K562 (cell line): ENCODE data around the gene ZNF750. TPM values are rescaled to one million over a fixed set of nuclear protein-coding genes. Genes with fewer than 3 reads are reported as not detected.

ENCODE experiments used
- ATAC-seq: fragments of 200-7000 bp; cut with Tn5 transposase; 3 replicates; pipeline ENCODE4 v1.9.1; 2020; ENCODE audit warnings: moderate library complexity
- BruUV-seq: library from RNA; stranded (reverse); fragments of 400-500 nt; replicated peaks from 2 replicates; lab custom pipeline; 2021; lab: Mats Ljungman, UMichigan
- CTCF ChIA-PET: fragments of 300-600 bp; formaldehyde crosslinking; extraction: SDS; loops from one replicate; lab custom pipeline; 2021; ENCODE audit warnings: low intra/inter-chr PET ratio; lab: Yijun Ruan, JAX
- POLR2A ChIA-PET: fragments of 300-600, 350-650 bp; sonication (Branson Sonifier 250); formaldehyde crosslinking; extraction: SDS; loops from one replicate; lab custom pipeline; 2021; ENCODE audit warnings: antibody characterized with exemption, inconsistent platforms; lab: Yijun Ruan, JAX
- DNase-seq, 4 experiments: peaks; one replicate each; pipeline versions ENCODE4 v3.0.0 to v3.0.0-alpha.2; 2011 to 2018; ENCODE audit warnings: low spot score in 3 of 4, mixed read lengths in 3 of 4; ENCODE audit errors: extremely low read depth in 1 of 4
- FAIRE-seq: peaks from 2 replicates; lab custom pipeline; 2011; peaks lifted over from hg19 to GRCh38; lab: Jason Lieb, UNC
- H2AFZ ChIP-seq: 2 replicates; pipeline ENCODE4 v1.6.0; 2011; ENCODE audit warnings: low read depth, low read length, control low read depth, inconsistent platforms
- H3K27ac ChIP-seq: fragments of 200-600 bp; 3 replicates; pipeline ENCODE4 v1.8.0; 2011; ENCODE audit warnings: low read depth, mild to moderate bottlenecking, control low read depth, inconsistent platforms, low read length, moderate library complexity, mixed read lengths; ENCODE audit errors: extremely low read depth
- H3K27me3 ChIP-seq, 2 experiments: fragments of 300-600 bp in 1 of 2; 2 replicates in 1 of 2; 3 replicates in 1 of 2; pipeline versions ENCODE4 v1.6.0 to v1.8.0; 2011; ENCODE audit warnings: inconsistent platforms in 2 of 2, low read length in 2 of 2, mild to moderate bottlenecking in 1 of 2, mixed read lengths in 1 of 2, moderate library complexity in 1 of 2; ENCODE audit not compliant: control insufficient read depth in 2 of 2, insufficient read depth in 2 of 2
- H3K36me3 ChIP-seq: fragments of 300-600 bp; 3 replicates; pipeline ENCODE4 v1.8.0; 2011; ENCODE audit warnings: mild to moderate bottlenecking, low read length, inconsistent platforms; ENCODE audit not compliant: control insufficient read depth, insufficient read depth
- H3K4me1 ChIP-seq, 2 experiments: fragments of 200-600 bp in 1 of 2; replicated peaks in 1 of 2; 2 replicates in 1 of 2; 3 replicates in 1 of 2; pipeline versions ENCODE4 v1.5.1 to v1.8.0; 2011; ENCODE audit warnings: inconsistent platforms in 2 of 2, low read length in 2 of 2, mild to moderate bottlenecking in 1 of 2, mixed read lengths in 1 of 2, moderate library complexity in 1 of 2; ENCODE audit not compliant: control insufficient read depth in 2 of 2, insufficient read depth in 2 of 2
- H3K4me2 ChIP-seq: 2 replicates; pipeline ENCODE4 v1.6.1; 2011; ENCODE audit warnings: low read length, control low read depth, inconsistent platforms, mixed read lengths; ENCODE audit not compliant: insufficient read depth
- H3K4me3 ChIP-seq: fragments of 200-600 bp; sonication (generic), shearing (Covaris generic); 2 replicates; pipeline ENCODE4 v1.5.1; 2016; ENCODE audit warnings: control low read depth, inconsistent platforms
- H3K79me2 ChIP-seq: fragments of 200-600 bp; 3 replicates; pipeline ENCODE4 v1.8.0; 2011; ENCODE audit warnings: low read length, inconsistent platforms; ENCODE audit not compliant: control insufficient read depth, insufficient read depth
- H3K9ac ChIP-seq, 2 experiments: 2 replicates each; pipeline versions ENCODE4 v1.6.0 to v1.6.1; 2011; ENCODE audit warnings: low read depth in 2 of 2, low read length in 2 of 2, control low read depth in 1 of 2, inconsistent platforms in 1 of 2, mild to moderate bottlenecking in 1 of 2, mixed read lengths in 1 of 2; ENCODE audit not compliant: insufficient read depth in 1 of 2
- H3K9me1 ChIP-seq: one replicate; pipeline ENCODE4 v1.6.0; 2011; ENCODE audit warnings: inconsistent platforms, mild to moderate bottlenecking, low read length, moderate library complexity; ENCODE audit not compliant: control insufficient read depth, insufficient read depth
- H3K9me3 ChIP-seq: replicated peaks from 2 replicates; pipeline ENCODE4 v1.5.1; 2011; ENCODE audit warnings: low read depth, low read length, inconsistent platforms; ENCODE audit not compliant: control insufficient read depth, insufficient read depth
- H4K20me1 ChIP-seq: replicated peaks from 2 replicates; pipeline ENCODE4 v1.6.1; 2011; ENCODE audit warnings: low read length, inconsistent platforms, mixed read lengths; ENCODE audit not compliant: control insufficient read depth, insufficient read depth
- ASH1L ChIP-seq: fragments of 450-650 bp; IDR thresholded peaks from 2 replicates; pipeline ENCODE4 v1.6.1; 2018; ENCODE audit warnings: borderline replicate concordance, mild to moderate bottlenecking, low read depth; ENCODE audit not compliant: partially characterized antibody
- CSDE1 ChIP-seq, 2 experiments: fragments of 450-650 bp; IDR thresholded peaks; 2 replicates each; pipeline ENCODE4 v1.6.1; 2016; ENCODE audit warnings: mild to moderate bottlenecking in 1 of 2
- PHTF2 ChIP-seq: fragments of 250-450 bp; sonication (Bioruptor Pico); IDR thresholded peaks from 2 replicates; pipeline ENCODE4 v1.5.0; 2021; ENCODE audit warnings: mild to moderate bottlenecking
- RBM17 ChIP-seq: fragments of 200-400 bp; formaldehyde crosslinking; IDR thresholded peaks from 2 replicates; pipeline ENCODE4 v1.6.1; 2017; ENCODE audit warnings: low read depth, mild to moderate bottlenecking, low read length, borderline replicate concordance
- TRIM24 ChIP-seq, 2 experiments: fragments of 450-650 bp; IDR thresholded peaks; 2 replicates each; pipeline ENCODE4 v1.6.1; 2016
- ZNF76 ChIP-seq: fragments of 250-450 bp; sonication (Bioruptor Pico); IDR thresholded peaks from 2 replicates; pipeline ENCODE4 v1.4.0; 2020; ENCODE audit warnings: mild to moderate bottlenecking, moderate library complexity, borderline replicate concordance
- WGBS: fragments of 100-300 bp; shearing (Covaris generic); methylation state at CpG from one replicate; pipeline ENCODE4 v1.1.6; 2016; ENCODE audit warnings: low coverage, mixed read lengths; ENCODE audit not compliant: insufficient coverage; ENCODE audit errors: missing lambda C conversion rate; 5-methylcytosine and 5-hydroxymethylcytosine counted together
- in situ Hi-C: fragments of 300-500 bp; cut with MboI; formaldehyde crosslinking; loops from 4 replicates; pipeline ENCODE4 v1.15.0; 2018; ENCODE audit warnings: inconsistent platforms, mixed read lengths
- intact Hi-C: fragments of 100-400 bp; cut with micrococcal nuclease; formaldehyde crosslinking; loops from 2 replicates; pipeline ENCODE4 v1.14.2; 2022
- polyA plus RNA-seq, 8 experiments: library from polyadenylated mRNA; depleted of rRNA in 4 of 8; stranded (reverse) in 5 of 8; unstranded in 3 of 8; fragments of >200 nt; fragmentation: Nextera tagmentation in 2 of 8; fragmentation: Illumina TruSeq in 1 of 8; extraction: Ambion mirVana in 2 of 8; extraction: Trizol in 1 of 8; gene quantifications; 2 replicates each; pipeline versions ENCODE4 v1.2.1 to v1.2.3, GENCODE V29; 2011 to 2014; ENCODE audit warnings: inconsistent platforms in 1 of 8, missing spikeins in 1 of 8
- total RNA-seq, 7 experiments: library from RNA; depleted of rRNA in 6 of 7; stranded (reverse); fragments of >200 nt in 6 of 7; fragmentation: Illumina TruSeq in 2 of 7; extraction: Trizol in 2 of 7; gene quantifications; 2 replicates each; pipeline versions ENCODE4 v1.2.1 to v1.2.3, GENCODE V29; 2011 to 2021; ENCODE audit warnings: low replicate concordance in 1 of 7
- TF ChIP-seq, protein P1 (sequence below), 2 experiments: IDR thresholded peaks; 2 replicates each; pipeline ENCODE4 v1.6.1; 2012; ENCODE audit warnings: improper control_type of control experiment in 2 of 2, low read depth in 2 of 2, low read length in 2 of 2, borderline replicate concordance in 1 of 2
- TF ChIP-seq, protein P2 (sequence below): fragments of 250-450 bp; sonication (Bioruptor Pico); IDR thresholded peaks from 2 replicates; pipeline ENCODE4 v1.4.0; 2020
- TF ChIP-seq, protein P3 (sequence below): fragments of 200-800 bp; sonication (Bioruptor generic); IDR thresholded peaks from 2 replicates; pipeline ENCODE4 v1.6.1; 2017; ENCODE audit warnings: missing genetic modification characterization, missing compliant biosample characterization
- TF ChIP-seq, protein P4 (sequence below): sonication (generic); formaldehyde crosslinking; IDR thresholded peaks from 2 replicates; pipeline ENCODE4 v1.8.0; 2022; ENCODE audit warnings: missing genetic modification reagents, mild to moderate bottlenecking, moderate library complexity, borderline replicate concordance
- TF ChIP-seq, protein P5 (sequence below): fragments of 250-450 bp; sonication (Bioruptor Pico); IDR thresholded peaks from 2 replicates; pipeline ENCODE4 v1.4.0; 2020; ENCODE audit warnings: mild to moderate bottlenecking, moderate library complexity

ZNF750 gene
- total and polyA plus RNA-seq, 9 of the 15 experiments (the other 6 are each of a cell fraction or from before 2014, with no cell fraction given): not detected

DNA sequence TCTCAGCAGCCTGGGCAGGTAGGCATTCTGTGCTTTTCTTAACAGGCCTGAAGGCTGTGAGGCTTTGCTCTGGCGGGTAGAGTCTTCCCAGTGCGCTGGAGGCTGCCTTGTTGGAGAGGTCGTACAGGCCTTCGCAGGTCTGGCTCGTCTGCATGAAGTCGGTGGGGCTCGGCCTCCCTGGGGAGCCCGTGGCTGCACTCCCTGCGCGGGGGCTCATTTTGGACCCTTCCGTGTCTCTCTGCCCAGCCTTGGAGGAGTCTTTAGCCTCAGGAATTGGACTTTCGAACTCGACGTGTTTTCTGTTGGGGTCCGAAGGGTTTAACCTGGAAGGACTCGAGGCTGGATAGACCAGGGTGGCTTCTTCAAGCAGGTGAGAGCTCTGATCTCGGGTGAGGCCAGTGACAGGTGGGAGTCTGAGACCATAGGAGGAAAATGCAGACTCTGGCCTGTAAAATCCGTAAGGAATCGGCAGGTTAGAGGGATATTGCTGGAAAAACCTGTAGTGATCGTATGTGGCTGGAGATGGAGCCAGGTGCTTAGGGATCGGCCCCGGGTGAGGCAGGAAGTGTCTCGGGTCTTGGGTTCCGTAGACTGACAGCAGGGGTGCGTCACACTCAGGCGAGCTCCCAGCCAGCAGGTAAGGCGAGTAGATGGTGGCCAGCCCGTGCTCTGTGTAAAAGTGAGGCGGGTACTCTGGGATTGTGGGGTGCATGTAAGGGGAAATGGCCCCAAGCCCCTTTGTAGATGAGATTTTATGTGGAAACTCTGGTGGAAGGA, 8.6 kb downstream of the ZNF750 start:
- no TSS peak for BruUV-seq
- no peak overlapping the region for H2AFZ ChIP-seq
- no peak overlapping the region for H3K4me3 ChIP-seq
- ChIA-PET POLR2A (interaction anchor here (0.9 to 2.8 kb wide), 3 partner anchors 10 to 30 kb away, joined by 3 to 7 read pairs (median 3); no protein-coding TSS in a partner anchor), CTCF (no interaction called here)
- DNase-seq (no peak), FAIRE-seq (no peak), ATAC-seq (no peak)
- no peaks in the 10 kb centered on the region for H3K79me2 ChIP-seq
- H4K20me1 ChIP-seq: no peaks in the 10 kb centered on the region
- peaks cover 0 to 29% of the 10 kb centered on the region in 2 experiments; a peak in 2 of 5 replicates for H3K4me1 ChIP-seq
- H3K27ac ChIP-seq: no peak overlapping the region
- intact Hi-C loops (no loop called here), in situ Hi-C loops (no loop called here)
- H3K36me3 ChIP-seq: peaks cover 53% of the 10 kb centered on the region; the same call in 2 of the 3 replicates
- H3K27me3 ChIP-seq: no peaks in the 10 kb centered on the region
- no peak overlapping the region for H3K4me2 ChIP-seq
- 92% methylated on average over 28 of the region's 29 CpGs for WGBS
- H3K9ac ChIP-seq: no peak overlapping the region; a peak in 2 of 4 replicates
- no peaks in the 10 kb centered on the region for H3K9me1 ChIP-seq
- H3K9me3 ChIP-seq: 0 out of 2 replicates have a peak, but pooled peaks cover 3% of the 10 kb centered on the region
- TF ChIP-seq ZNF76 (CRISPR knock-in tag) (no peak), CSDE1 (IDR thresholded peaks at IDR 0.05) (no peak), PHTF2 (CRISPR knock-in tag) (no peak), TRIM24 (IDR thresholded peaks at IDR 0.05) (no peak), ASH1L (no peak), RBM17 (no peak)
- TF ChIP-seq, protein P1, sequence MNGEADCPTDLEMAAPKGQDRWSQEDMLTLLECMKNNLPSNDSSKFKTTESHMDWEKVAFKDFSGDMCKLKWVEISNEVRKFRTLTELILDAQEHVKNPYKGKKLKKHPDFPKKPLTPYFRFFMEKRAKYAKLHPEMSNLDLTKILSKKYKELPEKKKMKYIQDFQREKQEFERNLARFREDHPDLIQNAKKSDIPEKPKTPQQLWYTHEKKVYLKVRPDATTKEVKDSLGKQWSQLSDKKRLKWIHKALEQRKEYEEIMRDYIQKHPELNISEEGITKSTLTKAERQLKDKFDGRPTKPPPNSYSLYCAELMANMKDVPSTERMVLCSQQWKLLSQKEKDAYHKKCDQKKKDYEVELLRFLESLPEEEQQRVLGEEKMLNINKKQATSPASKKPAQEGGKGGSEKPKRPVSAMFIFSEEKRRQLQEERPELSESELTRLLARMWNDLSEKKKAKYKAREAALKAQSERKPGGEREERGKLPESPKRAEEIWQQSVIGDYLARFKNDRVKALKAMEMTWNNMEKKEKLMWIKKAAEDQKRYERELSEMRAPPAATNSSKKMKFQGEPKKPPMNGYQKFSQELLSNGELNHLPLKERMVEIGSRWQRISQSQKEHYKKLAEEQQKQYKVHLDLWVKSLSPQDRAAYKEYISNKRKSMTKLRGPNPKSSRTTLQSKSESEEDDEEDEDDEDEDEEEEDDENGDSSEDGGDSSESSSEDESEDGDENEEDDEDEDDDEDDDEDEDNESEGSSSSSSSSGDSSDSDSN (IDR thresholded peaks at IDR 0.05; ENCODE audit: borderline replicate concordance in 1 of 2, low read depth in 2 of 2, low read length in 2 of 2): no peak
- TF ChIP-seq, protein P2, sequence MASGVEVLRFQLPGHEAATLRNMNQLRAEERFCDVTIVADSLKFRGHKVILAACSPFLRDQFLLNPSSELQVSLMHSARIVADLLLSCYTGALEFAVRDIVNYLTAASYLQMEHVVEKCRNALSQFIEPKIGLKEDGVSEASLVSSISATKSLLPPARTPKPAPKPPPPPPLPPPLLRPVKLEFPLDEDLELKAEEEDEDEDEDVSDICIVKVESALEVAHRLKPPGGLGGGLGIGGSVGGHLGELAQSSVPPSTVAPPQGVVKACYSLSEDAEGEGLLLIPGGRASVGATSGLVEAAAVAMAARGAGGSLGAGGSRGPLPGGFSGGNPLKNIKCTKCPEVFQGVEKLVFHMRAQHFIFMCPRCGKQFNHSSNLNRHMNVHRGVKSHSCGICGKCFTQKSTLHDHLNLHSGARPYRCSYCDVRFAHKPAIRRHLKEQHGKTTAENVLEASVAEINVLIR (CRISPR knock-in tag): no peak
- TF ChIP-seq, protein P3, sequence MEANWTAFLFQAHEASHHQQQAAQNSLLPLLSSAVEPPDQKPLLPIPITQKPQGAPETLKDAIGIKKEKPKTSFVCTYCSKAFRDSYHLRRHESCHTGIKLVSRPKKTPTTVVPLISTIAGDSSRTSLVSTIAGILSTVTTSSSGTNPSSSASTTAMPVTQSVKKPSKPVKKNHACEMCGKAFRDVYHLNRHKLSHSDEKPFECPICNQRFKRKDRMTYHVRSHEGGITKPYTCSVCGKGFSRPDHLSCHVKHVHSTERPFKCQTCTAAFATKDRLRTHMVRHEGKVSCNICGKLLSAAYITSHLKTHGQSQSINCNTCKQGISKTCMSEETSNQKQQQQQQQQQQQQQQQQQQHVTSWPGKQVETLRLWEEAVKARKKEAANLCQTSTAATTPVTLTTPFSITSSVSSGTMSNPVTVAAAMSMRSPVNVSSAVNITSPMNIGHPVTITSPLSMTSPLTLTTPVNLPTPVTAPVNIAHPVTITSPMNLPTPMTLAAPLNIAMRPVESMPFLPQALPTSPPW (CRISPR knock-in tag): no peak
- TF ChIP-seq, protein P4, sequence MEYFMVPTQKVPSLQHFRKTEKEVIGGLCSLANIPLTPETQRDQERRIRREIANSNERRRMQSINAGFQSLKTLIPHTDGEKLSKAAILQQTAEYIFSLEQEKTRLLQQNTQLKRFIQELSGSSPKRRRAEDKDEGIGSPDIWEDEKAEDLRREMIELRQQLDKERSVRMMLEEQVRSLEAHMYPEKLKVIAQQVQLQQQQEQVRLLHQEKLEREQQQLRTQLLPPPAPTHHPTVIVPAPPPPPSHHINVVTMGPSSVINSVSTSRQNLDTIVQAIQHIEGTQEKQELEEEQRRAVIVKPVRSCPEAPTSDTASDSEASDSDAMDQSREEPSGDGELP (CRISPR knock-in tag): no peak
- TF ChIP-seq, protein P5, sequence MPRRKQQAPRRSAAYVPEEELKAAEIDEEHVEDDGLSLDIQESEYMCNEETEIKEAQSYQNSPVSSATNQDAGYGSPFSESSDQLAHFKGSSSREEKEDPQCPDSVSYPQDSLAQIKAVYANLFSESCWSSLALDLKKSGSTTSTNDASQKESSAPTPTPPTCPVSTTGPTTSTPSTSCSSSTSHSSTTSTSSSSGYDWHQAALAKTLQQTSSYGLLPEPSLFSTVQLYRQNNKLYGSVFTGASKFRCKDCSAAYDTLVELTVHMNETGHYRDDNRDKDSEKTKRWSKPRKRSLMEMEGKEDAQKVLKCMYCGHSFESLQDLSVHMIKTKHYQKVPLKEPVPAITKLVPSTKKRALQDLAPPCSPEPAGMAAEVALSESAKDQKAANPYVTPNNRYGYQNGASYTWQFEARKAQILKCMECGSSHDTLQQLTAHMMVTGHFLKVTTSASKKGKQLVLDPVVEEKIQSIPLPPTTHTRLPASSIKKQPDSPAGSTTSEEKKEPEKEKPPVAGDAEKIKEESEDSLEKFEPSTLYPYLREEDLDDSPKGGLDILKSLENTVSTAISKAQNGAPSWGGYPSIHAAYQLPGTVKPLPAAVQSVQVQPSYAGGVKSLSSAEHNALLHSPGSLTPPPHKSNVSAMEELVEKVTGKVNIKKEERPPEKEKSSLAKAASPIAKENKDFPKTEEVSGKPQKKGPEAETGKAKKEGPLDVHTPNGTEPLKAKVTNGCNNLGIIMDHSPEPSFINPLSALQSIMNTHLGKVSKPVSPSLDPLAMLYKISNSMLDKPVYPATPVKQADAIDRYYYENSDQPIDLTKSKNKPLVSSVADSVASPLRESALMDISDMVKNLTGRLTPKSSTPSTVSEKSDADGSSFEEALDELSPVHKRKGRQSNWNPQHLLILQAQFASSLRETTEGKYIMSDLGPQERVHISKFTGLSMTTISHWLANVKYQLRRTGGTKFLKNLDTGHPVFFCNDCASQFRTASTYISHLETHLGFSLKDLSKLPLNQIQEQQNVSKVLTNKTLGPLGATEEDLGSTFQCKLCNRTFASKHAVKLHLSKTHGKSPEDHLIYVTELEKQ (CRISPR knock-in tag): no peak
